Smooth muscle cell (in vitro differentiated cells): ENCODE results near the gene LIMS1. TPM values are rescaled to one million over a fixed set of nuclear protein-coding genes. Genes with fewer than 3 reads are reported as not detected.

Source experiments
- DNase-seq: peaks from one replicate; lab custom pipeline; 2025; ENCODE audit not compliant: unreplicated experiment; lab: John Stamatoyannopoulos, UW
- H2AFZ ChIP-seq: fragments of 200-600 bp; sonication (generic); 2 replicates; pipeline ENCODE4 v1.6.0; 2016; ENCODE audit warnings: antibody characterized with exemption, low read depth, mild to moderate bottlenecking
- H3F3A ChIP-seq: fragments of 200-600 bp; sonication (generic); 2 replicates; pipeline ENCODE4 v1.6.0; 2017; ENCODE audit warnings: antibody characterized with exemption, low read depth
- H3K27ac ChIP-seq: fragments of 200-600 bp; sonication (generic); 2 replicates; pipeline ENCODE4 v1.5.1; 2016; ENCODE audit warnings: low read depth, mild to moderate bottlenecking
- H3K27me3 ChIP-seq: fragments of 200-600 bp; sonication (generic); 2 replicates; pipeline ENCODE4 v1.6.1; 2016; ENCODE audit warnings: low read depth, mild to moderate bottlenecking
- H3K36me3 ChIP-seq: fragments of 200-600 bp; sonication (generic); 2 replicates; pipeline ENCODE4 v1.5.1; 2016; ENCODE audit warnings: low read depth
- H3K4me1 ChIP-seq: fragments of 200-600 bp; sonication (generic); 2 replicates; pipeline ENCODE4 v1.5.1; 2016; ENCODE audit warnings: low read depth
- H3K4me2 ChIP-seq: fragments of 200-600 bp; sonication (generic); 2 replicates; pipeline ENCODE4 v1.6.0; 2016; ENCODE audit warnings: mild to moderate bottlenecking
- H3K4me3 ChIP-seq: fragments of 200-600 bp; sonication (generic); 2 replicates; pipeline ENCODE4 v1.5.1; 2016; ENCODE audit warnings: mild to moderate bottlenecking
- H3K79me2 ChIP-seq: fragments of 200-600 bp; sonication (generic); 2 replicates; pipeline ENCODE4 v1.6.0; 2016; ENCODE audit warnings: low read depth, mild to moderate bottlenecking
- H3K9ac ChIP-seq: fragments of 200-600 bp; sonication (generic); 2 replicates; pipeline ENCODE4 v1.6.0; 2016; ENCODE audit warnings: low read depth
- H3K9me3 ChIP-seq: fragments of 200-600 bp; sonication (generic); replicated peaks from 2 replicates; pipeline ENCODE4 v1.5.1; 2016; ENCODE audit warnings: low read depth
- H4K20me1 ChIP-seq: fragments of 200-600 bp; sonication (generic); 2 replicates; pipeline ENCODE4 v1.6.0; 2016; ENCODE audit warnings: low read depth
- CTCF ChIP-seq: fragments of 200-600 bp; sonication (generic); IDR thresholded peaks from 2 replicates; pipeline ENCODE4 v1.5.1; 2017; ENCODE audit warnings: borderline replicate concordance, mild to moderate bottlenecking, antibody characterized with exemption; ENCODE audit not compliant: insufficient read depth, poor library complexity, severe bottlenecking
- WGBS: methylation state at CpG from one replicate; pipeline ENCODE4 v1.1.7; 2016; ENCODE audit warnings: low lambda C conversion rate; 5-methylcytosine and 5-hydroxymethylcytosine counted together
- polyA plus RNA-seq: library from polyadenylated mRNA; unstranded; fragments of >200 nt; fragmentation: Nextera tagmentation; extraction: Ambion mirVana; gene quantifications from 2 replicates; pipeline ENCODE4 v1.2.1, GENCODE V29; 2016
- total RNA-seq: library from RNA; depleted of rRNA; stranded (reverse); fragments of >200 nt; gene quantifications from 2 replicates; pipeline ENCODE4 v1.2.3, GENCODE V29; 2014

LIMS1 gene
- total and polyA plus RNA-seq, 2 experiments from 2014 or later, result 56.9 to 155 TPM

GRCh38 chr2:108613261-108614042 is 79.2 kb downstream of the LIMS1 start:
- H3K9me3 ChIP-seq, result no peaks in the 10 kb centered on the region
- peak overlapping the region; percentile 64 for H3K27ac ChIP-seq
- WGBS, result 78% methylated on average over 9 of the region's 9 CpGs
- H3K4me3 ChIP-seq, result no peak overlapping the region
- TF ChIP-seq CTCF, result no peak
- no peak for DNase-seq
- peaks cover 5% of the 10 kb centered on the region for H3F3A ChIP-seq
- H3K27me3 ChIP-seq, result no peaks in the 10 kb centered on the region
- H3K4me2 ChIP-seq, result no peak overlapping the region
- H4K20me1 ChIP-seq, result peaks cover 88% of the 10 kb centered on the region
- no peak overlapping the region for H3K9ac ChIP-seq
- no peak overlapping the region for H2AFZ ChIP-seq
- peaks cover 93% of the 10 kb centered on the region for H3K79me2 ChIP-seq
- H3K36me3 ChIP-seq, result no peaks in the 10 kb centered on the region
- H3K4me1 ChIP-seq, result no peaks in the 10 kb centered on the region

GRCh38 chr2:108614043-108614545 is 79.8 kb downstream of the LIMS1 start:
- no peak for TF ChIP-seq CTCF
- Histone ChIP-seq H3K4me3 (no peak overlapping the region), H3K9ac (no peak overlapping the region), H3K36me3 (no peaks in the 10 kb centered on the region), H3K4me1 (no peaks in the 10 kb centered on the region), H3K27ac (no peak overlapping the region), H3K27me3 (no peaks in the 10 kb centered on the region), H3F3A (peaks cover 5% of the 10 kb centered on the region), H3K9me3 (no peaks in the 10 kb centered on the region), H2AFZ (no peak overlapping the region), H3K79me2 (peaks cover 93% of the 10 kb centered on the region), H4K20me1 (peaks cover 83% of the 10 kb centered on the region), H3K4me2 (no peak overlapping the region)
- 88% methylated on average over 8 of the region's 8 CpGs for WGBS
- DNase-seq, result no peak

GRCh38 chr2:108614659-108615058 is 80.4 kb downstream of the LIMS1 start:
- DNase-seq, result no peak
- no peak for TF ChIP-seq CTCF
- H3K36me3 ChIP-seq, result no peaks in the 10 kb centered on the region
- H3K79me2 ChIP-seq, result peaks cover 93% of the 10 kb centered on the region
- no peak overlapping the region for H3K4me2 ChIP-seq
- H2AFZ ChIP-seq, result no peak overlapping the region
- H4K20me1 ChIP-seq, result peaks cover 83% of the 10 kb centered on the region
- H3K27me3 ChIP-seq, result no peaks in the 10 kb centered on the region
- no peaks in the 10 kb centered on the region for H3K9me3 ChIP-seq
- H3K4me1 ChIP-seq, result no peaks in the 10 kb centered on the region
- WGBS, result 86% methylated on average over 4 of the region's 4 CpGs
- no peak overlapping the region for H3K4me3 ChIP-seq
- H3F3A ChIP-seq, result peaks cover 5% of the 10 kb centered on the region
- H3K9ac ChIP-seq, result no peak overlapping the region
- no peak overlapping the region for H3K27ac ChIP-seq
